ENCODE data around the gene CYP20A1. TPM values are rescaled to one million over a fixed set of nuclear protein-coding genes. Genes with fewer than 3 reads are reported as not detected.

Gene CYP20A1
- total and polyA plus RNA-seq, 9 of the 15 experiments (the other 6 are each of a cell fraction or from before 2014, with no cell fraction given), result 10.3 to 31.7 (median 12.4) TPM

DNA sequence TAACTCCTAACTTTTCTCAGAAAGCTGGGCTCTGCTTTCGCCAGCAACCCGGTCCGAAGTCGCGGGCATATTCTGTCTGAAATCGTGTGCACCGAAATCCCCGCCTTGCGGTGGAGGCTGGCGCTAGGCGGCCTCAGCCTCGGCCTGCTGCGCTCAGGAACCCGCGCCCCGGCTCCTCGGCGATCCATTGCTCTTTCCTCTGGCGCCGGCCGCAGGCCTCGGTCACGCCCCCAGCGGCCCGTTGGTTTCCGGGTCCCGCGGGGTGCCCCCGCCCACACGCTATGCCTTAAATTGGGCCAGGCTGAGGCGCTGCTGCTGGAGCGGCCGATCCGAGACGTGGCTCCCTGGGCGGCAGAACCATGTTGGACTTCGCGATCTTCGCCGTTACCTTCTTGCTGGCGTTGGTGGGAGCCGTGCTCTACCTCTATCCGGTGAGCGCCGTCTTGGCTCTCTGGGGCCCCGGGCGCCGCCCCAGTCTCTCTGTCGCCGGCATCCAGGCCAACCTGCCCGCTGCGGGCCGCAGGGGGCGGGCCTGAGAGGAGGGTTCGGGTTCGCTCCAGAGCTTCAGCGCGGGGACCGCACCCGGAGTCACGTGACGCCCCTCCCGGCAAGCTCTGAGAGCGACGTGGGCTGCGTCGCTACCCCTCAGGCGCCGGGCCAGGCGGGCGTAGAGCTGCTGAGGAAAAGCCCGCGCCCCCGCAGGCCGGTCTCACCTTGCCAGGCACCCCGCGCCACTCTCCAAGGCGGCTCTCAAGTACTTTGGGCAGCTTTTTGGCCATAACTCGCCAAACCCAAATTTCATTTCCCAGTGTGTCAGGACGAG lies at the start of gene CYP20A1 (continued):
- TF ChIP-seq BCOR (IDR thresholded peaks at IDR 0.05) (peak; percentile 19; the same call in 1 of the 2 replicates), CREB1 (IDR thresholded peaks at IDR 0.05) (peak; percentile 42; the same call in 1 of the 2 replicates), CREB1 (CRISPR knock-in tag; IDR thresholded peaks at IDR 0.05) (peak; percentile 73; the same call in 1 of the 2 replicates), HMG20B (CRISPR knock-in tag; IDR thresholded peaks at IDR 0.05) (no peak), GTF2E2 (tag; IDR thresholded peaks at IDR 0.05) (peak; percentile 60; the same call in 1 of the 2 replicates), CREBBP (IDR thresholded peaks at IDR 0.05; ENCODE audit: low read depth, low read length) (no peak), RAD51 (IDR thresholded peaks at IDR 0.05; ENCODE audit: borderline replicate concordance, low read depth) (peak; percentile 98), CBX3 (IDR thresholded peaks at IDR 0.05; ENCODE audit: borderline replicate concordance in 1 of 2, low read length in 2 of 2) (peak in 1 of 2 experiments; percentile 53; a peak in 2 of 3 replicates), SLC30A9 (CRISPR knock-in tag; IDR thresholded peaks at IDR 0.05) (no peak)
- TF ChIP-seq, protein P1, sequence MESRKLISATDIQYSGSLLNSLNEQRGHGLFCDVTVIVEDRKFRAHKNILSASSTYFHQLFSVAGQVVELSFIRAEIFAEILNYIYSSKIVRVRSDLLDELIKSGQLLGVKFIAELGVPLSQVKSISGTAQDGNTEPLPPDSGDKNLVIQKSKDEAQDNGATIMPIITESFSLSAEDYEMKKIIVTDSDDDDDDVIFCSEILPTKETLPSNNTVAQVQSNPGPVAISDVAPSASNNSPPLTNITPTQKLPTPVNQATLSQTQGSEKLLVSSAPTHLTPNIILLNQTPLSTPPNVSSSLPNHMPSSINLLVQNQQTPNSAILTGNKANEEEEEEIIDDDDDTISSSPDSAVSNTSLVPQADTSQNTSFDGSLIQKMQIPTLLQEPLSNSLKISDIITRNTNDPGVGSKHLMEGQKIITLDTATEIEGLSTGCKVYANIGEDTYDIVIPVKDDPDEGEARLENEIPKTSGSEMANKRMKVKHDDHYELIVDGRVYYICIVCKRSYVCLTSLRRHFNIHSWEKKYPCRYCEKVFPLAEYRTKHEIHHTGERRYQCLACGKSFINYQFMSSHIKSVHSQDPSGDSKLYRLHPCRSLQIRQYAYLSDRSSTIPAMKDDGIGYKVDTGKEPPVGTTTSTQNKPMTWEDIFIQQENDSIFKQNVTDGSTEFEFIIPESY (CRISPR knock-in tag; IDR thresholded peaks at IDR 0.05), result no peak
- TF ChIP-seq, protein P2, sequence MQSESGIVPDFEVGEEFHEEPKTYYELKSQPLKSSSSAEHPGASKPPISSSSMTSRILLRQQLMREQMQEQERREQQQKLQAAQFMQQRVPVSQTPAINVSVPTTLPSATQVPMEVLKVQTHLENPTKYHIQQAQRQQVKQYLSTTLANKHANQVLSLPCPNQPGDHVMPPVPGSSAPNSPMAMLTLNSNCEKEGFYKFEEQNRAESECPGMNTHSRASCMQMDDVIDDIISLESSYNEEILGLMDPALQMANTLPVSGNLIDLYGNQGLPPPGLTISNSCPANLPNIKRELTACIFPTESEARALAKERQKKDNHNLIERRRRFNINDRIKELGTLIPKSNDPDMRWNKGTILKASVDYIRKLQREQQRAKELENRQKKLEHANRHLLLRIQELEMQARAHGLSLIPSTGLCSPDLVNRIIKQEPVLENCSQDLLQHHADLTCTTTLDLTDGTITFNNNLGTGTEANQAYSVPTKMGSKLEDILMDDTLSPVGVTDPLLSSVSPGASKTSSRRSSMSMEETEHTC (IDR thresholded peaks at IDR 0.05), result peak; percentile 48; the same call in 1 of the 2 replicates
- TF ChIP-seq, protein P3, sequence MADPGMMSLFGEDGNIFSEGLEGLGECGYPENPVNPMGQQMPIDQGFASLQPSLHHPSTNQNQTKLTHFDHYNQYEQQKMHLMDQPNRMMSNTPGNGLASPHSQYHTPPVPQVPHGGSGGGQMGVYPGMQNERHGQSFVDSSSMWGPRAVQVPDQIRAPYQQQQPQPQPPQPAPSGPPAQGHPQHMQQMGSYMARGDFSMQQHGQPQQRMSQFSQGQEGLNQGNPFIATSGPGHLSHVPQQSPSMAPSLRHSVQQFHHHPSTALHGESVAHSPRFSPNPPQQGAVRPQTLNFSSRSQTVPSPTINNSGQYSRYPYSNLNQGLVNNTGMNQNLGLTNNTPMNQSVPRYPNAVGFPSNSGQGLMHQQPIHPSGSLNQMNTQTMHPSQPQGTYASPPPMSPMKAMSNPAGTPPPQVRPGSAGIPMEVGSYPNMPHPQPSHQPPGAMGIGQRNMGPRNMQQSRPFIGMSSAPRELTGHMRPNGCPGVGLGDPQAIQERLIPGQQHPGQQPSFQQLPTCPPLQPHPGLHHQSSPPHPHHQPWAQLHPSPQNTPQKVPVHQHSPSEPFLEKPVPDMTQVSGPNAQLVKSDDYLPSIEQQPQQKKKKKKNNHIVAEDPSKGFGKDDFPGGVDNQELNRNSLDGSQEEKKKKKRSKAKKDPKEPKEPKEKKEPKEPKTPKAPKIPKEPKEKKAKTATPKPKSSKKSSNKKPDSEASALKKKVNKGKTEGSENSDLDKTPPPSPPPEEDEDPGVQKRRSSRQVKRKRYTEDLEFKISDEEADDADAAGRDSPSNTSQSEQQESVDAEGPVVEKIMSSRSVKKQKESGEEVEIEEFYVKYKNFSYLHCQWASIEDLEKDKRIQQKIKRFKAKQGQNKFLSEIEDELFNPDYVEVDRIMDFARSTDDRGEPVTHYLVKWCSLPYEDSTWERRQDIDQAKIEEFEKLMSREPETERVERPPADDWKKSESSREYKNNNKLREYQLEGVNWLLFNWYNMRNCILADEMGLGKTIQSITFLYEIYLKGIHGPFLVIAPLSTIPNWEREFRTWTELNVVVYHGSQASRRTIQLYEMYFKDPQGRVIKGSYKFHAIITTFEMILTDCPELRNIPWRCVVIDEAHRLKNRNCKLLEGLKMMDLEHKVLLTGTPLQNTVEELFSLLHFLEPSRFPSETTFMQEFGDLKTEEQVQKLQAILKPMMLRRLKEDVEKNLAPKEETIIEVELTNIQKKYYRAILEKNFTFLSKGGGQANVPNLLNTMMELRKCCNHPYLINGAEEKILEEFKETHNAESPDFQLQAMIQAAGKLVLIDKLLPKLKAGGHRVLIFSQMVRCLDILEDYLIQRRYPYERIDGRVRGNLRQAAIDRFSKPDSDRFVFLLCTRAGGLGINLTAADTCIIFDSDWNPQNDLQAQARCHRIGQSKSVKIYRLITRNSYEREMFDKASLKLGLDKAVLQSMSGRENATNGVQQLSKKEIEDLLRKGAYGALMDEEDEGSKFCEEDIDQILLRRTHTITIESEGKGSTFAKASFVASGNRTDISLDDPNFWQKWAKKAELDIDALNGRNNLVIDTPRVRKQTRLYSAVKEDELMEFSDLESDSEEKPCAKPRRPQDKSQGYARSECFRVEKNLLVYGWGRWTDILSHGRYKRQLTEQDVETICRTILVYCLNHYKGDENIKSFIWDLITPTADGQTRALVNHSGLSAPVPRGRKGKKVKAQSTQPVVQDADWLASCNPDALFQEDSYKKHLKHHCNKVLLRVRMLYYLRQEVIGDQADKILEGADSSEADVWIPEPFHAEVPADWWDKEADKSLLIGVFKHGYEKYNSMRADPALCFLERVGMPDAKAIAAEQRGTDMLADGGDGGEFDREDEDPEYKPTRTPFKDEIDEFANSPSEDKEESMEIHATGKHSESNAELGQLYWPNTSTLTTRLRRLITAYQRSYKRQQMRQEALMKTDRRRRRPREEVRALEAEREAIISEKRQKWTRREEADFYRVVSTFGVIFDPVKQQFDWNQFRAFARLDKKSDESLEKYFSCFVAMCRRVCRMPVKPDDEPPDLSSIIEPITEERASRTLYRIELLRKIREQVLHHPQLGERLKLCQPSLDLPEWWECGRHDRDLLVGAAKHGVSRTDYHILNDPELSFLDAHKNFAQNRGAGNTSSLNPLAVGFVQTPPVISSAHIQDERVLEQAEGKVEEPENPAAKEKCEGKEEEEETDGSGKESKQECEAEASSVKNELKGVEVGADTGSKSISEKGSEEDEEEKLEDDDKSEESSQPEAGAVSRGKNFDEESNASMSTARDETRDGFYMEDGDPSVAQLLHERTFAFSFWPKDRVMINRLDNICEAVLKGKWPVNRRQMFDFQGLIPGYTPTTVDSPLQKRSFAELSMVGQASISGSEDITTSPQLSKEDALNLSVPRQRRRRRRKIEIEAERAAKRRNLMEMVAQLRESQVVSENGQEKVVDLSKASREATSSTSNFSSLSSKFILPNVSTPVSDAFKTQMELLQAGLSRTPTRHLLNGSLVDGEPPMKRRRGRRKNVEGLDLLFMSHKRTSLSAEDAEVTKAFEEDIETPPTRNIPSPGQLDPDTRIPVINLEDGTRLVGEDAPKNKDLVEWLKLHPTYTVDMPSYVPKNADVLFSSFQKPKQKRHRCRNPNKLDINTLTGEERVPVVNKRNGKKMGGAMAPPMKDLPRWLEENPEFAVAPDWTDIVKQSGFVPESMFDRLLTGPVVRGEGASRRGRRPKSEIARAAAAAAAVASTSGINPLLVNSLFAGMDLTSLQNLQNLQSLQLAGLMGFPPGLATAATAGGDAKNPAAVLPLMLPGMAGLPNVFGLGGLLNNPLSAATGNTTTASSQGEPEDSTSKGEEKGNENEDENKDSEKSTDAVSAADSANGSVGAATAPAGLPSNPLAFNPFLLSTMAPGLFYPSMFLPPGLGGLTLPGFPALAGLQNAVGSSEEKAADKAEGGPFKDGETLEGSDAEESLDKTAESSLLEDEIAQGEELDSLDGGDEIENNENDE (IDR thresholded peaks at IDR 0.05; ENCODE audit: low read depth, low read length), result no peak

All from K562 (cell line).